Mucosa of descending colon (tissue), 3 donors: ENCODE measurements around the gene PCP4L1. TPM values are rescaled to one million over a fixed set of nuclear protein-coding genes. Genes with fewer than 3 reads are reported as not detected.

Experiments used
- ATAC-seq: fragments of 200-7000 bp; cut with Tn5 transposase; one replicate; pipeline ENCODE4 v1.9.1; 2020; ENCODE audit warnings: mild to moderate bottlenecking, moderate library complexity
- DNase-seq, 3 donors: peaks; one replicate each; pipeline ENCODE4 v3.0.0-alpha.2; 2020
- H3K36me3 ChIP-seq: fragments of 200-600 bp; one replicate; pipeline ENCODE4 v1.8.0; 2021; ENCODE audit warnings: low read depth, mild to moderate bottlenecking
- H3K4me1 ChIP-seq: fragments of 200-600 bp; one replicate; pipeline ENCODE4 v1.8.0; 2021; ENCODE audit warnings: low read depth, mild to moderate bottlenecking
- H3K4me3 ChIP-seq: fragments of 200-600 bp; one replicate; pipeline ENCODE4 v1.8.0; 2021; ENCODE audit warnings: mild to moderate bottlenecking
- H3K9me3 ChIP-seq: fragments of 200-600 bp; one replicate; pipeline ENCODE4 v1.8.0; 2021; ENCODE audit warnings: mild to moderate bottlenecking
- intact Hi-C, 2 donors: fragments of 100-400 bp; cut with DNase I in 1 of 2; cut with micrococcal nuclease in 1 of 2; formaldehyde crosslinking; loops; one replicate each; pipeline versions ENCODE4 v1.11.0 to v1.11.1; 2022; cut with DNase I, micrococcal nuclease
- long read RNA-seq, 2 donors: library from polyadenylated mRNA; unstranded; transcript quantifications; one replicate each; pipeline ENCODE4 v2.0.0, GENCODE V29; 2019 to 2021
- total RNA-seq, 3 donors: library from RNA; stranded (reverse); fragmentation: NEBNext Ultra II Directional in 2 of 3; extraction: Animal tissue kit (Norgen Biotek cat#: 25700) in 2 of 3; gene quantifications; one replicate each; pipeline versions ENCODE4 v1.2.1 to v1.2.4, GENCODE V29; 2021 to 2023
- TF ChIP-seq, protein P1 (sequence below): fragments of 200-600 bp; IDR thresholded peaks from one replicate; pipeline ENCODE4 v1.8.0; 2022; ENCODE audit warnings: antibody characterized with exemption, mild to moderate bottlenecking
- donor health status: DM: no; HTN: no; CAD: no; lungs with moderate emphysema.
- donor health status: DM: no; HTN: no; CAD: no.
- donor health status: DM: no; HTN: yes; CAD: no.

Gene PCP4L1
- total RNA-seq, result 10 to 100 TPM in 1 of 3 donors, 1 to 10 TPM in 1, under 1 TPM in 1; 0.41 to 12.2 (median 1.6) TPM
- long read RNA-seq, donor 1, partial matches to known transcripts, result 0 of 3 reads
- long read RNA-seq, donor 1, other reads (novel, unspliced or antisense), result 0 of 3 reads
- long read RNA-seq, donor 2, result 0 reads

DNA sequence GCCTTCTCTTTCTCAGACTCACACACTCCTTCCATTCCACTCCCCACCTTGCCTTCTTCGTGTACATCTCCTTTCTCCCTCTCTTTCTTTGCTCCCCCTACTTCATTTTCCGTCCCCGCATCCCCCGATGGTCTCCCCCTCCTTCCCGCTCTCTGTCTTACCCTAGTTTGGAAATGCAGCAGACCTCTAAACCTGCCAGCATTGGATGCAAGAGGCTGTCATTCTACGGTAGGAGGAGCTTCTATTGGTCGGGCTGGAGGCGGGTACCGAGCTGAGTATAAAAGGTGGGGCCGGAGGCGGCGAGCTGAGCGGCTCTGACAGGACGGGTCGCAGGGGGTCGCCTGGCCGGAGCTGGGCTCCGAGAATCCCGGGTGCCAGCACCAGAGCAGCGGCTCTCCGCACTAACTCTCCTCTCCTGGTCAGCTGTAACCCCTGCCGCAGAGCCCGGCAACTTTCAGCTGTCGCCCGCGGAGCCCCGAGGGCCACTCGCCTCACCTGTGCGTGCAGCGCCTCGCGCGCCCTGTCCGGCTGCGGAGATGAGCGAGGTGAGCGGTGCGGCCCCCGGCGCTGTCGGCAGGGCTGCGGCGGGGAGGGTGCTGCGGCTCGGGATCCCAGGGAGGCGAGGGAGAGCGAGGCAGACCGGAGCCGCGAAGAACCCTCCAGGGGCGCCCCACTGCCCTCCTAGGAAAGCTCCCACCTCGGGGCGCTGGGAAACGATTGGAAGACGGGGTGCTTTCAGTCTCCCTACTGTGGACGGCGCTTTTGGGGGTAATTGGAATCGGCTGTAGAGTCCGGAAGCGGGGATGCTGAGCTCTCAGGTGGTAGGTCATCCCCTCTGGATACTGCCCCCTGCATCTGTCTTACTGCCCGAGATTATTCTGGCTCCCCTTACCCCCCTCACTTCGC is at the start of gene PCP4L1:
Gene PCP4L1 (plus strand): TSS at position 307 of the 906 bp plus-strand sequence. CDS start 230 bp downstream, at position 537.
- no peaks in the 10 kb centered on the region for H3K36me3 ChIP-seq
- H3K9me3 ChIP-seq, result peaks cover 9% of the 10 kb centered on the region
- TF ChIP-seq, protein P1, sequence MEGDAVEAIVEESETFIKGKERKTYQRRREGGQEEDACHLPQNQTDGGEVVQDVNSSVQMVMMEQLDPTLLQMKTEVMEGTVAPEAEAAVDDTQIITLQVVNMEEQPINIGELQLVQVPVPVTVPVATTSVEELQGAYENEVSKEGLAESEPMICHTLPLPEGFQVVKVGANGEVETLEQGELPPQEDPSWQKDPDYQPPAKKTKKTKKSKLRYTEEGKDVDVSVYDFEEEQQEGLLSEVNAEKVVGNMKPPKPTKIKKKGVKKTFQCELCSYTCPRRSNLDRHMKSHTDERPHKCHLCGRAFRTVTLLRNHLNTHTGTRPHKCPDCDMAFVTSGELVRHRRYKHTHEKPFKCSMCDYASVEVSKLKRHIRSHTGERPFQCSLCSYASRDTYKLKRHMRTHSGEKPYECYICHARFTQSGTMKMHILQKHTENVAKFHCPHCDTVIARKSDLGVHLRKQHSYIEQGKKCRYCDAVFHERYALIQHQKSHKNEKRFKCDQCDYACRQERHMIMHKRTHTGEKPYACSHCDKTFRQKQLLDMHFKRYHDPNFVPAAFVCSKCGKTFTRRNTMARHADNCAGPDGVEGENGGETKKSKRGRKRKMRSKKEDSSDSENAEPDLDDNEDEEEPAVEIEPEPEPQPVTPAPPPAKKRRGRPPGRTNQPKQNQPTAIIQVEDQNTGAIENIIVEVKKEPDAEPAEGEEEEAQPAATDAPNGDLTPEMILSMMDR, result no peak
- no peak within 1 kb of the TSS for H3K4me3 ChIP-seq
- ATAC-seq, result peak; percentile 83
- intact Hi-C loops, result no loop called here
- H3K4me1 ChIP-seq, result no peaks in the 10 kb centered on the region
- peak; percentile 47 to 58 (median 49) for DNase-seq

DNA sequence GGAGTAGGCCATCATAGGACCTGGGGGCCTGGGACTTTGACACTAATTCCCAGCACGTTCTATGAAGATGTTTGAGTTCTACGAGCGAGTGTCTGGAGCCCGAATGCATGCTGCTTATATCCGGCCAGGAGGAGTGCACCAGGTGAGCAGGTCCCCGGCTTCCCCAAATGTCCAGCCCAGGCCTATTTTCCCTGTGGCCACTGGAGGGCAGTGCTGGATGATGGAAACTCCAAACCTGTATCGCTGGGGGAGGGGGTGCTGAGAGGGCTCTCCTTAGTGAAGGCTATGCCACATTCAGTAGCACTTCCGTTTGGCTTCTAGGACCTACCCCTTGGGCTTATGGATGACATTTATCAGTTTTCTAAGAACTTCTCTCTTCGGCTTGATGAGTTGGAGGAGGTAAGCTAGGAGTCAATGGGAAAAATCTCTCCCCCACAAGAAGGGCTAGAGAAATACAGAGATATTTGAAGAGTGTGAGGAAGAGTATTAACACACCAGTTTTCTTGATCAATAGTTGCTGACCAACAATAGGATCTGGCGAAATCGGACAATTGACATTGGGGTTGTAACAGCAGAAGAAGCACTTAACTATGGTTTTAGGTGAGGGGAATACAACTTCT is 48.6 kb upstream of the PCP4L1 start:
- TF ChIP-seq, protein P1, result peak; percentile 79
- intact Hi-C loops, result no loop called here
- ATAC-seq (peak; percentile 92), DNase-seq (peak; percentile 62 to 78 (median 75))
- no peak overlapping the region for H3K4me3 ChIP-seq
- peaks cover 14% of the 10 kb centered on the region for H3K36me3 ChIP-seq
- no peaks in the 10 kb centered on the region for H3K9me3 ChIP-seq
- peaks cover 6% of the 10 kb centered on the region for H3K4me1 ChIP-seq

DNA sequence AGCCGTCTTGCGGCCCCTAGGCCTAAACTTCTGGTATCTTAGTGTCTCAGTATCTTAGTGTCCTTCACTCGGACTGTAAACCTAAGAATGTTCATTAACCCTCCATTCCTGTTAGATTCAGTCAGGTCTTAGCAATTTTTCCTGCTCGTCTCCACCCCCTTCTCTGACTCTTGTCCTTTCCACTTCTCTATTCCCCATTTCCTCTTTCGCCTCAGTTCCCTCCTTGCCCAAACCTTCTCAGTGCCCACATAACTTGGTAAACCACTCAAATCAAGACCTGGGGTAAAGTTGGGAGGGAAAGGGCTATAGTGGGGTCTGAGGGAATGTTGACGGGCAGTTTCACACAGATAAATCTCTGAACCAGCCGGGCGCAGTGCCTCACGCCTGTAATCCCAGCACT is 44.2 kb upstream of the PCP4L1 start:
- no peak overlapping the region for H3K4me3 ChIP-seq
- H3K36me3 ChIP-seq, result peaks cover 14% of the 10 kb centered on the region
- ATAC-seq (no peak), DNase-seq (no peak)
- peaks cover 2% of the 10 kb centered on the region for H3K4me1 ChIP-seq
- TF ChIP-seq, protein P1, result no peak
- intact Hi-C loops, result no loop called here
- H3K9me3 ChIP-seq, result no peaks in the 10 kb centered on the region

DNA sequence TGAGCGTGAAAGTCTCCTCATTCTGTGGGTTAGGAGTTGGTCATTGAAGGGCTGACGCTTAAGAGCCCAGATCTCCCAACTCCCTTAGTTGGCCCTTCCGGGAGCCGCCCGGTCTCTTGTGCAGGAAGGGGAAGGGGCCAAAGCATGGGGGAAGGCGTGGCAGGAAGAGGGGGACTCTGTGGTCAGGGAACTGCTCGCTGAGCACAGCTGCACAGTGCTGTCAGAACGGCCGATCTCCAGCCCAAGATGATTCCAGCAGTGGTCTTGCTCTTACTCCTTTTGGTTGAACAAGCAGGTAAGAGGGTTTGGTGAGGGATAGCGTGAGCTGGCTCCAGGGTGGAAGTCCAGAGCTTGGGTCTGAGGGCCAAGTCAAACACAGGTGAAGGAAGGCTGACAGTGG is 43.5 kb upstream of the PCP4L1 start, which contains the start of gene FCER1G:
Gene FCER1G (plus strand): TSS at position 220 of the 400 bp plus-strand sequence. CDS start 27 bp downstream, at position 247.
- TF ChIP-seq, protein P1, result no peak
- DNase-seq (peak in 1 of 3 donors; percentile 75), ATAC-seq (peak; percentile 46)
- Histone ChIP-seq H3K9me3 (no peaks in the 10 kb centered on the region), H3K4me3 (no peak within 1 kb of the TSS), H3K36me3 (peaks cover 14% of the 10 kb centered on the region), H3K4me1 (no peaks in the 10 kb centered on the region)
- intact Hi-C loops, result no loop called here

DNA sequence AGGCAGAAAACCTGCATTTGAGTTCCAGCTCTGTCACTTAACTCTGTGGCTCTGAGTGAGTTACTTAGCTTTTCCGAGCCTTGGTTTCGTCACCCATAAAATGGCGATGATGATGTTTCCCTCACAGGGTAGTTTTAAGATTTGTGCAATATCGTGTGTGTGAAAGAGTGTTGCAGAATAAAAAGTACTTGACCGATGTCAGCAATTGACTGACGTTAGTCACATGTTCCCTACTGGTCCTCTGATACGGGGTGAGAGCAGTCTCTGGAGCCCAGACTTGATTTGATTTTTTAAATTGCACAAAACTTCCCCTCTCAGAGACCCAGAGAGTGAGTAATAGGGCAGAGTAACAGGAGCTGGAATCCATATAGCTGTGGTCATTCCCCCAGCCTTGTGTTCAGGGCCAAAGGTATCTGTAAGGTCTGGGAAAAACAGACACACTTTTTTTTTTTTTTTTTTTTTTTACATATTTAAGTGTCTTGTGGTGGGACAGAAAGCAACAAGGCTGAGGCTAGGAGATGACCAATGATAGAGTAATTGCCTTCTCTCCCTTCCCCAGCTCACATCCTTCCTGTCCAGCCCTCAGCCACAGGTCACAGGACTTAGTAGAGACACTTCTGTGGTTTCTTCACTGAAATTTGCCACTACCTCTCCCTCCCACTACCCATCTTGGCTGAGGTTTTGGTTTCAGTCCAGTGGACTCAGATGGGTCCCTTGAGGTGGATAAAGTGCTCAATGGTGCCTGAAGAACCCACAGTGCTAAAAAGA is 41.4 kb upstream of the PCP4L1 start:
- no peak overlapping the region for H3K4me3 ChIP-seq
- H3K36me3 ChIP-seq, result peaks cover 9% of the 10 kb centered on the region
- H3K9me3 ChIP-seq, result no peaks in the 10 kb centered on the region
- ATAC-seq (peak; percentile 54), DNase-seq (no peak)
- TF ChIP-seq, protein P1, result no peak
- H3K4me1 ChIP-seq, result no peaks in the 10 kb centered on the region
- intact Hi-C loops, result no loop called here
